ENCODE data around the gene KIAA1586.

- TF ChIP-seq POLR2A (IDR thresholded peaks at IDR 0.05) (no peak), CTCF (IDR thresholded peaks at IDR 0.05) (no peak)
These were observed 20.5 kb upstream of the KIAA1586 start for GRCh38 chr6:57026001-57026400.
